ENCODE measurements around the gene RIPOR3.

DNA sequence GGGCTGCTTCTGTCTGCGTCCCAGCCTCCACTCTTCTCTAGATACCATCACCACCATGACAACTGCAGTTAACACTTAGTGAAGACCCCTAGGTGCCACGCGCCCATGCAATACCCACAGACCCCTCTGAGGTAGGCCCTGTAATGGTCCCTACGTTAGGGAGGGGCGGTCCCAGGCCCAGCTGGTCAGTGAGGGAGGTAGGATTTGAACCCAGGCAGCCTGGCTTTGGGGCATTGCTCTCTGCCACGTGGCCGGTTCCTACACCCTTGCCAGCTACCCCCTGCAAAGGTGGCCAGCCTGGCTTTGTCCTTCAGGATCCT lies 18.2 kb downstream of the RIPOR3 start:
- TF ChIP-seq, protein P1, sequence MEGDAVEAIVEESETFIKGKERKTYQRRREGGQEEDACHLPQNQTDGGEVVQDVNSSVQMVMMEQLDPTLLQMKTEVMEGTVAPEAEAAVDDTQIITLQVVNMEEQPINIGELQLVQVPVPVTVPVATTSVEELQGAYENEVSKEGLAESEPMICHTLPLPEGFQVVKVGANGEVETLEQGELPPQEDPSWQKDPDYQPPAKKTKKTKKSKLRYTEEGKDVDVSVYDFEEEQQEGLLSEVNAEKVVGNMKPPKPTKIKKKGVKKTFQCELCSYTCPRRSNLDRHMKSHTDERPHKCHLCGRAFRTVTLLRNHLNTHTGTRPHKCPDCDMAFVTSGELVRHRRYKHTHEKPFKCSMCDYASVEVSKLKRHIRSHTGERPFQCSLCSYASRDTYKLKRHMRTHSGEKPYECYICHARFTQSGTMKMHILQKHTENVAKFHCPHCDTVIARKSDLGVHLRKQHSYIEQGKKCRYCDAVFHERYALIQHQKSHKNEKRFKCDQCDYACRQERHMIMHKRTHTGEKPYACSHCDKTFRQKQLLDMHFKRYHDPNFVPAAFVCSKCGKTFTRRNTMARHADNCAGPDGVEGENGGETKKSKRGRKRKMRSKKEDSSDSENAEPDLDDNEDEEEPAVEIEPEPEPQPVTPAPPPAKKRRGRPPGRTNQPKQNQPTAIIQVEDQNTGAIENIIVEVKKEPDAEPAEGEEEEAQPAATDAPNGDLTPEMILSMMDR (IDR thresholded peaks at IDR 0.05; ENCODE audit: insufficient read depth, low read length): no peak
- TF ChIP-seq, protein P2, sequence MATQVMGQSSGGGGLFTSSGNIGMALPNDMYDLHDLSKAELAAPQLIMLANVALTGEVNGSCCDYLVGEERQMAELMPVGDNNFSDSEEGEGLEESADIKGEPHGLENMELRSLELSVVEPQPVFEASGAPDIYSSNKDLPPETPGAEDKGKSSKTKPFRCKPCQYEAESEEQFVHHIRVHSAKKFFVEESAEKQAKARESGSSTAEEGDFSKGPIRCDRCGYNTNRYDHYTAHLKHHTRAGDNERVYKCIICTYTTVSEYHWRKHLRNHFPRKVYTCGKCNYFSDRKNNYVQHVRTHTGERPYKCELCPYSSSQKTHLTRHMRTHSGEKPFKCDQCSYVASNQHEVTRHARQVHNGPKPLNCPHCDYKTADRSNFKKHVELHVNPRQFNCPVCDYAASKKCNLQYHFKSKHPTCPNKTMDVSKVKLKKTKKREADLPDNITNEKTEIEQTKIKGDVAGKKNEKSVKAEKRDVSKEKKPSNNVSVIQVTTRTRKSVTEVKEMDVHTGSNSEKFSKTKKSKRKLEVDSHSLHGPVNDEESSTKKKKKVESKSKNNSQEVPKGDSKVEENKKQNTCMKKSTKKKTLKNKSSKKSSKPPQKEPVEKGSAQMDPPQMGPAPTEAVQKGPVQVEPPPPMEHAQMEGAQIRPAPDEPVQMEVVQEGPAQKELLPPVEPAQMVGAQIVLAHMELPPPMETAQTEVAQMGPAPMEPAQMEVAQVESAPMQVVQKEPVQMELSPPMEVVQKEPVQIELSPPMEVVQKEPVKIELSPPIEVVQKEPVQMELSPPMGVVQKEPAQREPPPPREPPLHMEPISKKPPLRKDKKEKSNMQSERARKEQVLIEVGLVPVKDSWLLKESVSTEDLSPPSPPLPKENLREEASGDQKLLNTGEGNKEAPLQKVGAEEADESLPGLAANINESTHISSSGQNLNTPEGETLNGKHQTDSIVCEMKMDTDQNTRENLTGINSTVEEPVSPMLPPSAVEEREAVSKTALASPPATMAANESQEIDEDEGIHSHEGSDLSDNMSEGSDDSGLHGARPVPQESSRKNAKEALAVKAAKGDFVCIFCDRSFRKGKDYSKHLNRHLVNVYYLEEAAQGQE (IDR thresholded peaks at IDR 0.05; ENCODE audit: insufficient replicate concordance, low read depth): no peak
- TF ChIP-seq POLR2AphosphoS5 (IDR thresholded peaks at IDR 0.05; ENCODE audit: low read depth): no peak
- TF ChIP-seq SPI1 (IDR thresholded peaks at IDR 0.05; ENCODE audit: borderline replicate concordance, low read depth): no peak
- no peak for TF ChIP-seq GABPA (IDR thresholded peaks at IDR 0.05; ENCODE audit: low read depth)
